ENCODE measurements around the gene C1orf35.

C1orf35 gene

DNA sequence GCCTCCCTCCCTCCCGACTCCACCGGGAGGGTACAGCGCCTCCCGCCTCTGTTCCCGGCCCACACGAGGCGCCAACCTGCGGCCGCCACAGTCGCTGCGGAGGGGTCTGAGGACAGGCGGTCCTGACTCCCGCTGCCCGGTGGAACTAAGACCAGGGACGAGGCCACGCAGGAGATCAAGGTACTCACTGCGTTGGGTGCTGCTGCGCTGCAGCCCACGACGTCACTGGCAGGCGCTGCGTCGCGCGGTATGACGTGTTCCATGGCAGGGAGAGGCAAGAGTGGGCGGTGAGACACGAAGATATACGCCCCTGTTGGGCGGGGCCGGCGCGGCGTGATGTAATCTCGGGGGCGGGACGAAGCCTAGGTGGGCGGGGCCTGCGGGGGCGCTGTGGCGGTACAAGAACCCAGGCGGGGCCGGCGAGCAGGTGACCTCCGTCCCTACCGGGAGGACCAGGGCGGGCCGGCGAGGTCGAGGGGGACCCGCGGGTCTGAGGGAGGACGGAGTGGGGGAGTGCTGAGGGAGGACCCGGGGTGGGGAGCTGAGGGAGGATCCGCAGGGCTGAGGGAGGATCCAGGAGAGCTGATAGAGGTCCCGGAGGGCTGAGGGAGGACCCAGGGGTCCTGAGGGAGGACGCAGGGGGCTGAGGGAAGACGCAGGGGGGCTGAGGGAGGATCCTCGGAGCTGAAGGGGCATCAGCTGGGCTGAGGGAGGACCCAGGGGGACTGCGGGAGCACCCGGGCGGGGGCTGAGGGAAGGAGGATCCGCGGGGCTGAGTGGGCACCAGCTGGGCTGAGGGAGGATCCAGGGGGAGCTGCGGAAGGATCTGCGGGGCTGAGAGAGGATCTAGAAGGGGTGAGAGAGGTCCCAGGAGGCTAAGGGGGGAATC is 6.2 kb upstream of the C1orf35 start, which contains the start of gene MRPL55:
Gene MRPL55, minus strand, starts transcription at position 227 of the 889 bp plus-strand sequence. CDS start 1,039 bp downstream, outside the sequence.
- peak; percentile 78 for DNase-seq (ENCODE audit: low read depth)

DNA sequence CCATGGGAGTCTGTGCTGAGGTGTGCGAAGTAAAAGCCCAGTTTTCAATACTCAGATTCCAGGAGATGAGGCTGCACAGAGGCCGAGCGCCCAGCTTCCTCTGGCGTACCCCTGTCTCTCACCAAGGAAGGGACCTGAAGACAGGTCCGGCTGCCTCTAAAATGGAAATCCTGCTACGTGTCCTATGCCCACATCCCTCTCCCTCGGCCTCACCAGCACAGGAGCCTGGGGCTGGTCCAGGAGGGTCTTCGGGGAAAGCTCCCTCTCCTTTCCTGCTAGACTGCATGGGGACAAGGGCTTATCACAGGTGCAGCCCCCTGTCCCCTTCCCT is 5.6 kb upstream of the C1orf35 start:
- DNase-seq (ENCODE audit: low read depth), result no peak

DNA sequence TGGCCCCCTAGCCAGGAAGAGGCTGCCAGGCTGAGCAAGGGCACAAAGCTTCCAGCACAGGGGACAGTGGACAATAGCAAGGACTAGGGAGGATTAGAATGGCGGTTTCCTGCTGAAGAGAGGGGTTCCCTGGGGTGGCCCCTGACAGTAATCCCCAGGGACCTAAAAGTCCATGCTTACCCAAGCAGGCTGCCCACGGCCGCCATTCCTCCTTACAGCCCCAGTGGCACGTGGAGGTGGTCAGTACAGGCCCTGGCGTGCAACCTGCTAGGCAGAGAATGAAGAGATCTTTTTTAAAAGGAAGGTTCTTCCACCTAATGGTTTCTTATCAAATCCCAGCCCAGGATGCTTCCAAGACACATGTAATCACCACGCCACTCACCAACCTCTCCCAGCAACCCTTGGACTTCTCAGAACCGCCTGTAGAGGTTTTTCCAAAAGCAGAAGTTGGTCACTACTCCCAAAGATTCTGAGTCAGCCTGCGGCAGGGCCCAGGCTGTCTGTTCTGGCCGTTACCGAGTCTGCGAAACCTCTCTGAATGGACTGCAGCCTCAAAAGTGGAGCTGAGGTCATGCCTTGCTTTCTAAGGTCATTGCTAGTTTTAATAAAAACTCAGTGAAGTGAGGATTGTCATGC is 5.0 kb upstream of the C1orf35 start:
- DNase-seq (ENCODE audit: low read depth), result no peak

DNA sequence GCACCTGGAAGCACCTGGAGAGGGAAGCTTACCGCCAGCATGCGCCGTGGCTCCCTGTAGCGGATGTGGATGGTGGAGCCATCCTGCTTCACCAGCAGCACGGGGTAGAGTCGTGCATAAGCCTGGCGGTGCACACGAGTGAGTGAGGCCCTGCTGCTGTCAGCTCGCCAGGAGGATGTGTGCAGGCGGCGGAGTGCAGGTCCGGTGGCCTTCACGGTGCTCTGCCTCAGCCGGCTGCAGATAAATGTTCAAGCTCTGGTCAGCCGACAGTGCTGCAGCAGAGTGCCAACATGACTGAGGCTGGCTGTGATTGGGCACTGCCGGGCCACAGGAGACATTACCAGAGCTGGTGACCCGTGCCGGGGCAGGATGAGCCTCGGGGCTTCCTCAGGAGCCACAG is 4.5 kb upstream of the C1orf35 start:
- DNase-seq (ENCODE audit: low read depth), result no peak

DNA sequence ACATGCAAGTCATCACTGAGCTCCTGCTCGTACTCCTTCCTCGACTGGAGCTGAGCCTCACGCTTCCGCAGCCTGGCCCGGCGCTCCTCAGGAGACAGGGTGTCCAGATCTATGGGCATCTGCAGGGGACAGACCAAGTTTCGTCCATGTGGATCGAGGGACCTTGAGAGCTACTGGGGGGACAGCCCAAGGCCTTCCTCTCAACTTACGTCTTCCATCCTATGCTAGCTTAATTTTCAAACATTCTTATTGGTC is 3.6 kb upstream of the C1orf35 start:
- DNase-seq (ENCODE audit: low read depth), result no peak

DNA sequence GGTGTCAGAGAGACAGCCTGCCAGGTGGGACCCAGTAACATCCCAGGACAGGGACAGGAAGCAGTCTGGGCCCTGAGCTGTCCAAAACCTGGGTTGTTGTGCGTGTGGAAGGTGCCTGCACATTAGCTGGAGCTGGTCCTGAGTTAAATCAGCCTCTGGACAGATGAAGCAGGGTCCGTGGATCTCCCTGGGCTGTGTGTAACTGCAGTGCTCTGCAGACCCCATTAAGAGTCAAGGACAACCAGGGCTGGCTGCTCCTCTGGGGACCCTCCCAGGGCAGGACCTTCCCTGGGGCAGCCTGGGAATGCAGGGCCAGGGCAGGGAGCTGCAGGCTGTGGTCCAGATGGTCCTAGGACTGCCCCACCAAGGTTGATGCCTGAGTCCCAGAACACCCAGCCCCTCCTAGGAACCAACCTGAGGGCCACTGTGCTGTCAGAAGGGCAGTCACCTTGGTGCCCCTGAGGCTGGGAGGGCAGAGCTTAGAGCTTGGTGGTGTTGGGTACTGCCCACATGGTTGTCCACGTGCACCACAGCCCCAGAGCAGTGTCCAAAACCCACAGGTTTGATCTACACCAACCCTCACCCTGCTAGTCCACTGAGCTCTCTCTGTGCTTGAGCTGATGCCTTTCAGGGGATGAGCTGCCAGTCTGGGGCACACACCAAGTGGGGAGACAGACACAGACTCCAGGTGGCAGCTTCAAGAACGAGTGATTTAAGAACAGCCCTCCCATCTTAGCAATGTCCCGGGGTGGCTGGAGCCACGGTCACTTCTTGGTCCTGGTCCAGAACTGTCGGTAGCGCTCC is 3.1 kb upstream of the C1orf35 start:
- DNase-seq (ENCODE audit: low read depth), result no peak

DNA sequence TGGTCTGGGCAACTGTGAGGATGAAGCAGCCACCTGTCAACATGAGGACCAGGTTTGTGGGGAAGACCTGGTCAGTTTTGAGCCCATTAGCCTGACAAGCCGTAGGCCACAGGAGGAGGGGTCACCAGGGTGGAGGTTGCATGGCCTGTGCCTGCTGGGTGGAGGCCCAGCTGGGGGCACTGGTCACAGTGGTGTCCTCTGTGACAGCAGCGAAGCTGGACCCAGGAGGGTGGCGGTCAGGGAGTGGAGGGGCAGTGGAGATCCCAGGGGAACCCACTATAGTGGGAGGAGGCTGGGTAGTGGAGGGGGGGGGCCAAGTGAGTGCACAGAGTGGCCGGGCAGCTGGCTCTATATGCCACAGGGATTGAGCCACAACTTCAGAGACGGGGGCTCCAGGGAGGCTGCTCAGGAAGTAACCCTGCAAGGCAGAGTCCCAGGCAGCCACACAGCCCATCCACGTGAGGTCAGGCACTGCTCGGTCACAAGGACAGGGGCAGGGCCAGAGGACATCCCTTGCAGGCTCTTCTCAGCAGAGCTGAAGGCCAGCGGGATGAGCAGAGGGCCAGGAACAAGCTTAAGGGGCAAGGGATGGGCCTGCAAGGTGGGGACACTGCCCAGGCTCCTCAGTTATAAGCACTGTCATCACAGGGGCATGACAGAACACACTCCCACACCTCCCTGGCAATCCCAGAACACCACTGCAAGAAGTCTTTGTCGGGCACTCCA is 2.3 kb upstream of the C1orf35 start:
- DNase-seq (ENCODE audit: low read depth), result no peak

DNA sequence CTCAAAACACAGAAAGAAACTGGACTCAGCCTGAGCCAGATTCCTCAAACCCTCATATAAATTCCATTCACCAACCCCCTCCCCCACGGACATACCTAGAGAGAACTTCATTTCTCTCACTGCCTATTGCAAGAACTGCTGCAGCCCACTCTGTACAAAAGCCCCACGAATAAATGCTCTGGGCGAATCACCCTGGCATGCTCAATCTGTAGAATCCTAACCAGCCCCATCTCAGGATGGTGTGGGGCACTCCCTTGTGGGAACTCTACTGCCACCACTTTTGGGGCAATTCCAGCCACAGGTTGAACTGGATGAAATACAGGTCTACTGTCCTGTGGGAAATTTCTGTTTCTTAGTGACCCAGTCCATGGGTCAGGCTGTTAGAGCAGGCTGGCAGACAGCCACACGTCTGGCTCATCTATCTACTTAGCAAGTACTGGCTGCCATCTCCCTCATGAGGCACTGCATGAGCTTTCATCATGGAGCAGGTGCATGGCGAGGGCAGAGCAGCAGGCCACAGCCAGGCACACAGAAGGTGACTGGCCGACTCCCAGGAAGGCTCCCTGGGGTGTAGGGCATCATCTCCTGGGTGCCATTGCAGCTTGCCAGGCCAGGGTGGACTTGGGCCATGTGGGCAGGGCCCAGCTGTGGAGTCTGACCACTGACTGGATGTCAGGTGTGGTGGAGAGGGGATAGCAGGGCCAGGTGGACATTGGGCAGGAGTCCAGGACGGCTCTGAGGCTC is 1.6 kb upstream of the C1orf35 start:
- DNase-seq (ENCODE audit: low read depth), result no peak

DNA sequence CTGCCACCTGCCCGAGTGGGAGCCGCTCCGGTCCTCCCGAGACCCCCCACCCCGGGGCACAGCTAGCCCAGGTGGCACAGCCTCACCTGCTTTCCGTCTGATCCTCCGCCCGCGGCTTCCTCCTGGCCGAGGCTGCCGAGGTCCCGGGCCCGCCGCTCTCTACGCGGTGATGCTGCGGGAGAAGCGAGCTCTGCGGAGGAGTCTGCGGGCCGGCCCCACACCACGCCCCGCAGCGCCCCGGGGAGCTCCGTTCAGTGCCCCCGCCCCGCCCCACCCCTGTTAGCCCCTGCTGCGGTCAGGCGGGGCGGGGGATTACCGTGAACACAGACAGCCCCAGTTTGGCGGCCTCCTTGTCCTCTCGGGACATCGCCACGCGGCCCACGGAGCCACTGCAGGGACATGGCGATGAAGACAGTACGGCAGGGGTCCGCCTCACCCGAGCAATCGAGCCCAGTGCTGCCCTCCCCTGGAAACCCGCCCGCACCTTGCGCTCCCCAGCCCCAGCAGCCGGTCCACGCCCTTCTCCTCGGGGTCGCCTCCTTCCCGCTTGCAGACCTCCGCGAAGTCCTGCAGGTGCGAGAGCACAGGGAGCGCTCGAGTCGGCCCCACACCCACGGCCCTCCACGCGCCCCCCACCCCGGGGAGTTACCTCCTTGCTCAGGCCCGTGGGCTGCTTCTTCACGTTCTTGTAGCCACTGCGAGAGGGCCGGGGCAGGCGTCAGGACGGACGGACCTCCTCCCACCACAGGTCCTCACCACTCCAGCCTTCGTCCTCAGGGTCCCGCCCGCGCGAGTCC is 933 bp downstream of the C1orf35 start:
- DNase-seq (ENCODE audit: low read depth), result no peak

DNA sequence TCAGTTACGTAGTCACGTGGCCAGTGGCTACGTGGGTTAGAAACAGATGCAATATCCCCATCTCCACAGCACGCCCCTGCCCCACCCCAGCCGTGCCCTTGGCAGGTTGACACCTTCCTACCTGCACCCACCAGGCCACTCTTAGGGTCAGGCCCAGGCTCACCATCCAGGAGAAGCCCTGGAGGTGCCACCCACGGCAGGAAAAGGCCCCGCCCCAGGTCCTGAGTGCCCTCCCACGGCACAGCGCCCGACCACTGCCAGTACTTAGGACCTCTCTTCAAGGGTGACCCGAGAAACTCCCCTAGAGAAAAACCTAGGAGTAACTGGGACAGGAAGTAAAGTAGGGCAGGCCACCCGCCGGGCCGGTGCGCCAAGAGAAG is 1.5 kb downstream of the C1orf35 start:
- DNase-seq (ENCODE audit: low read depth), result no peak

DNA sequence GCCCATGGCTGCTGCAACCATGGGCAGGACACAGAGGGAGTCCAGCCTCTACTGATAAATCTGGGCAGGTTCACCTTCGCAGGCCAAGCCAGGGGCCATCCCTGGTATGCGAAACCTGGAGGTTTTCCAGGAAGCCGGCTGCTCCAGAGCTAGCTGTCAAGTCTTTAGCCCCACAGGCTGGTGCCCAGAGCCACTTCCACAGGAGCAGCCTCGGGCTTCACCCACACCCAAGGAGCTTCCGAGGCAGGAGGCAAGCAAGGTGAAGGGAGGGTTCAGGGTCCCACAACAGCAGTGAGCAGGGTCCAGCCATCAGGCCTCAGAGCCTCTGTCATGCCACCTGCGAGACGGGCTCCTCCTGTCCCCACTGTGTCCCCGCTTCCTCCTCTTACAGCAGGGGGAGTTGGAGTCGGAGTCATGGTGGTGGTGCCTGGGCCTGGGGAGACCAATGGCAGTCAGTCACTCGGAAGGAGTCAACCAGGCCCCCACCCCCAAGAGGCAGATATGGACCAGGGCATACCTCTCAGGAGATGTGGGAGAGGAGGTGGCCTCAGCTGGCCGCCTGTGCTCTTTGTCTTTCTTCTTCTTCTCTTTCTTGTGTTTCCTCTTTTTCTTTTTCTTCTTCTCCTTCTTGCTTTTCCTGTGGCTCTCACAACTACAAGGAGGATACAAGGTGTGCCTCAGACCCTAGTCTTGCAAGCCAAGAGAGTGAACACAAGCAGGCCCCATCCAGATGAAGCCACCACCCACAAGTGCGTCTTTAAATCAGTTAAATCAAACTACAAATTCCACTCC is 2.1 kb downstream of the C1orf35 start:
- no peak for DNase-seq (ENCODE audit: low read depth)

DNA sequence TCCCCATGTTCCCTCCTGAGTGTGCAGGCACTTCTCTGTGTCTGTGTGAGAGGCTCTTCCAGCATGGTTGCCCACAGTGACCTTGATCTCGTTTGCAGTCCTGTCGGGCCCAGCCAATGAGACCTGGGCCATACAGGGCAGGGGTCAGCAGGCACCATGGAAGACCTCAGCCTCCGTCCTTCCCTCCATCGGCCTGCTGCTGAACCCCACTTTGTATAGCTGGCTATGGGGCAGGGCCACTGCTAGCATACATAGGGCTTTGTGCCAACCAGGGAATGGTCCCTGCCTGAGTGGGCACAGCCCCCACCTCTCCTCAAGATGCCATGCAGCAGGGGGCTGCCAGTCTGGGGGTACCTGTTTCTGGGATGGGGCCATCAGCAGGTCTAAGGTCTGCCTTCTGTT is 3.8 kb downstream of the C1orf35 start:
- DNase-seq (ENCODE audit: low read depth), result no peak

DNA sequence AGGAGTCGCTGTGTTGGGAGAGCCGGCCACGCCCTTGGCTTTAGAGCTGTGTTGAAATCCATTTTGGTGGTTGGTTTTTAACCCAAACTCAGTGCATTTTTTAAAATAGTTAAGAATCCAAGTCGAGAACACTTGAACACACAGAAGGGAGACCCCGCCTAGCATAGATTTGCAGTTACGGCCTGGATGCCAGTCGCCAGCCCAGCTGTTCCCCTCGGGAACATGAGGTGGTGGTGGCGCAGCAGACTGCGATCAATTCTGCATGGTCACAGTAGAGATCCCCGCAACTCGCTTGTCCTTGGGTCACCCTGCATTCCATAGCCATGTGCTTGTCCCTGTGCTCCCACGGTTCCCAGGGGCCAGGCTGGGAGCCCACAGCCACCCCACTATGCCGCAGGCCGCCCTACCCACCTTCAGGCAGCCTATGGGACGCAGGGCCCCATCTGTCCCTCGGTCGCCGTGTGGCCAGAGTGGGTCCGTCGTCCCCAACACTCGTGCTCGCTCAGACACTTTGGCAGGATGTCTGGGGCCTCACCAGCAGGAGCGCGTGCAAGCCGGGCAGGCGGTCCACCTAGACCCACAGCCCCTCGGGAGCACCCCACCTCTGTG is 4.7 kb downstream of the C1orf35 start:
- DNase-seq (ENCODE audit: low read depth), result no peak

DNA sequence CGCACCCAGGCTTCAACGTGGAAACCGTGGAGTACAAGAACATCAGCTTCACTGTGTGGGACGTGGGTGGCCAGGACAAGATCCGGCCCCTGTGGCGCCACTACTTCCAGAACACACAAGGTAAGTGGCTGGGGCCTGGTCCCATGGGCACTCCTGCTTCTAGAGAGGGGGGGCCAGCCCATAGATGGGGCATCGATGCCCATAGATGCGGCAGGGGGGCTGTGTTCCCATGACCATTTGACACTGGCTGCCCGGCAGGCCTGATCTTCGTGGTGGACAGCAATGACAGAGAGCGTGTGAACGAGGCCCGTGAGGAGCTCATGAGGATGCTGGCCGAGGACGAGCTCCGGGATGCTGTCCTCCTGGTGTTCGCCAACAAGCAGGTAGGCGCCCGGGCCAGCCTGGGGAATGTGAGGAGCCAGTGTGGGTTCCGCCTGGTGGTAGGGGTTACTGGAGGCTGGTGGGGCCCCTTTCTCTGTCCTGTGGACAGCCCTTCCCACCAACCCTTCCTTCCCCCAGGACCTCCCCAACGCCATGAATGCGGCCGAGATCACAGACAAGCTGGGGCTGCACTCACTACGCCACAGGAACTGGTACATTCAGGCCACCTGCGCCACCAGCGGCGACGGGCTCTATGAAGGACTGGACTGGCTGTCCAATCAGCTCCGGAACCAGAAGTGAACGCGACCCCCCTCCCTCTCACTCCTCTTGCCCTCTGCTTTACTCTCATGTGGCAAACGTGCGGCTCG is 5.6 kb downstream of the C1orf35 start:
- no peak for DNase-seq (ENCODE audit: low read depth)

DNA sequence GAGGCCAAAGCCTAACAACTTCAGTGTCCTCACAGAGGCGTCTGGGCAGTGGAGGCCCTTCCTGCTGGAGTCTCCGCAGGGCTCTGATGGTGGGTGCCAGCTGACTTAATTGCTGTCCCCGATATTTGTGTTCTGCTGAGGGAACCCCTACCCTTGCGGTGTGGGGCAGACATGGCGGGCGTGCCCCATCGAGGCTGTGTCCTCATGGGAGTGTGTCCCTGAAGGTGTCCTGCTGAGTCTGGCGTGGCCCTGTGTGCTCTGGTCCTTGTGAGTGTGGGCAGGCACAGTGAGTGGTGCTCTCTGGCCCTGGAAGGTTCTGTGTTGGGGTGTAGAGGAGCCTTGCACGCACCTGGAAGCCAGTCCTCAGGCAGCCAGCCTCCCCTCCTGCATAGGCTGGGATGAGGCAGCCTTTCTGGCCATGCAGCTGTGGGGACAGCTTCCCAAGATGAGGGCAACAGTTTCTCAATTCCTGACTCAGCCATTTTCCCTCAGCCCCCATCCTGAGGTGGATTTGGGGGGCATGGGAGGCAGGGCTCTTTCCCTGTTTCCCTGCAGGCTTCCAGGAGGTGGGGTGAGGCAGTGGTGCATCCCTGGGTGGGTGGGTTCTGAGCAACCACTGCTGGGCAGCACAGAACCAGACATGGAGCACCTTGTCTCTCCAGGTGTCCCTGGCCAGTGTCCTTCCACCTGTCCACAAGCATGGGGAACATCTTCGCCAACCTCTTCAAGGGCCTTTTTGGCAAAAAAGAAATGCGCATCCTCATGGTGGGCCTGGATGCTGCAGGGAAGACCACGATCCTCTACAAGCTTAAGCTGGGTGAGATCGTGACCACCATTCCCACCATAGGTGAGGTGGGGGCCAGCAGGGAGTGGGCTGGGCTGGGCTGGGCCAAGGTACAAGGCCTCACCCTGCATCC is 6.5 kb downstream of the C1orf35 start:
- no peak for DNase-seq (ENCODE audit: low read depth)

DNA sequence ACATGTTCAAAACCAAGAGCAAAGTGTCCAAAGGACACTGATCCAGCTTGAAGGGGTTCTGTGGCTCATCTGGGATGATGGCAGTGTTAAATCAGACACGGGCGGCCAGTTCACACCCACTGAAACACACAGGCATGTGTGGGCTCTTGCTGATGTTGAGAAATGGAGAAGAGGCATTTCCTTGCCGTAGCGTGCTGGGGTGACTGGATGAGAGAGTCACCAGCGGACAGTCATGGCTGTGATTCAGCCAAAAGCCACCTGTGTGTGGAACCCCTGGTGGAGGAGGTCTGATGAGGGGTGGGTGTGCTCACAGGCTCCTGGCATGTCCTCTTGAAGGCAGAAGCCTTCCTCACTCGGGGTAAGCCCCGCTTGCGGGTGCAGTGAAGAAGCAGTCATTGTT is 7.2 kb downstream of the C1orf35 start:
- no peak for DNase-seq (ENCODE audit: low read depth)

DNA sequence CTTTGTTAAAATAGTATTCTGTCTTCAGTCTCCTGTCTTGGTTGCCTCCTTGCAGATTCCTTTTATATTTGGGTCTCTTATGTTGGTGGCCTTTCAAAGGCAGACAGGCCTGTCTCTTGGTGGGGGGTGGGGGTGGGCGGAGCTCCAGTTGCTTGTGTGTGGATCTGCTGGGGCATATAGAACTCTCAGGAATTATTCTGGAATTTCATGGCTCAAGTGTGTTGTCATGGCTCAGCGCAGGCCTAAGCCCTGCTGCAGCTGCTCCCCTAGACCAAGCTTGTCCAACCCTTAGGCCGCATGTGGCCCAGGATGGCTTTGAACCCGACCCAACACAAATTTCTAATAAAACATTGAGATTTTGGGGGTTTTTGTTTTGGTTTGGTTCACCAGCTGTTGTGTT is 8.0 kb downstream of the C1orf35 start:
- no peak for DNase-seq (ENCODE audit: low read depth)

Measured in non-pigmented ciliary epithelial cell (primary cell).